CD14-positive monocyte (primary cell): ENCODE measurements around the gene TFB1M. TPM values are rescaled to one million over a fixed set of nuclear protein-coding genes. Genes with fewer than 3 reads are reported as not detected.
A peak's percentile ranks its signal among the peaks of the same experiment; 100 is the strongest.

Experiments used
- DNase-seq, 3 donors: peaks; one replicate each; pipeline ENCODE4 v3.0.0-alpha.2; 2011 to 2022
- H2AFZ ChIP-seq: 2 replicates; pipeline ENCODE4 v1.6.0; 2012; ENCODE audit warnings: mild to moderate bottlenecking, low read depth, low read length, inconsistent platforms; ENCODE audit not compliant: insufficient read depth, poor library complexity, severe bottlenecking
- H3K27ac ChIP-seq, 2 donors: 1 replicate in 1 of 2; 2 replicates in 1 of 2; pipeline ENCODE4 v1.5.1; 2012 to 2013; ENCODE audit warnings: low read length in 2 of 2, control low read depth in 1 of 2, inconsistent platforms in 1 of 2, low read depth in 1 of 2, mild to moderate bottlenecking in 1 of 2
- H3K27me3 ChIP-seq, 2 donors: one replicate each; pipeline versions ENCODE4 v1.6.0 to v1.6.1; 2011 to 2013; ENCODE audit warnings: low read length in 2 of 2; ENCODE audit not compliant: control insufficient read depth in 2 of 2, insufficient read depth in 2 of 2
- H3K36me3 ChIP-seq, 2 donors: replicated peaks in 1 of 2; 1 replicate in 1 of 2; 2 replicates in 1 of 2; pipeline versions ENCODE4 v1.5.1 to v1.6.1; 2012 to 2013; ENCODE audit warnings: low read length in 2 of 2, control low read depth in 1 of 2, inconsistent platforms in 1 of 2, mild to moderate bottlenecking in 1 of 2; ENCODE audit not compliant: insufficient read depth in 2 of 2, control insufficient read depth in 1 of 2
- H3K4me1 ChIP-seq, 2 donors: 1 replicate in 1 of 2; 2 replicates in 1 of 2; pipeline versions ENCODE4 v1.5.1 to v1.6.1; 2012 to 2013; ENCODE audit warnings: low read length in 2 of 2, control low read depth in 1 of 2, inconsistent platforms in 1 of 2, mild to moderate bottlenecking in 1 of 2, moderate library complexity in 1 of 2; ENCODE audit not compliant: insufficient read depth in 2 of 2, control insufficient read depth in 1 of 2
- H3K4me2 ChIP-seq: replicated peaks from 2 replicates; pipeline ENCODE3; 2012; ENCODE audit warnings: low read length, moderate library complexity, mild to moderate bottlenecking; ENCODE audit not compliant: poor library complexity, severe bottlenecking; ENCODE audit errors: extremely low read depth
- H3K4me3 ChIP-seq, 3 experiments: fragments of 200-600 bp in 1 of 3; sonication (generic) in 1 of 3; replicated peaks in 1 of 3; 1 replicate in 2 of 3; 2 replicates in 1 of 3; pipeline ENCODE4 v1.5.1; 2011 to 2013; ENCODE audit warnings: low read length in 3 of 3, mild to moderate bottlenecking in 3 of 3, control low read depth in 2 of 3, low read depth in 2 of 3, inconsistent platforms in 1 of 3, moderate library complexity in 1 of 3
- H3K79me2 ChIP-seq: 2 replicates; pipeline ENCODE4 v1.6.0; 2012; ENCODE audit warnings: mild to moderate bottlenecking, control low read depth, inconsistent platforms, low read length, moderate library complexity; ENCODE audit not compliant: insufficient read depth
- H3K9ac ChIP-seq: 2 replicates; pipeline ENCODE4 v1.6.0; 2017; ENCODE audit warnings: low read length, mild to moderate bottlenecking; ENCODE audit not compliant: insufficient read depth, poor library complexity, severe bottlenecking
- H3K9me3 ChIP-seq, 2 donors: replicated peaks in 1 of 2; 1 replicate in 1 of 2; 2 replicates in 1 of 2; pipeline versions ENCODE4 v1.5.1 to v1.6.1; 2012 to 2013; ENCODE audit warnings: low read length in 2 of 2, control low read depth in 1 of 2; ENCODE audit not compliant: control insufficient read depth in 1 of 2, insufficient read depth in 1 of 2
- H4K20me1 ChIP-seq: 2 replicates; pipeline ENCODE4 v1.6.0; 2012; ENCODE audit warnings: mild to moderate bottlenecking, low read length, control low read depth, moderate library complexity; ENCODE audit not compliant: insufficient read depth
- H3K27ac Mint-ChIP-seq, 7 donors: one replicate each; pipeline ENCODE4 v1.8.0; 2020; ENCODE audit warnings: mild to moderate bottlenecking in 7 of 7, mixed read lengths in 7 of 7, moderate library complexity in 6 of 7, inconsistent platforms in 2 of 7
- H3K27me3 Mint-ChIP-seq, 3 donors: one replicate each; pipeline ENCODE4 v1.8.0; 2021 to 2022; ENCODE audit warnings: low read depth in 3 of 3, mild to moderate bottlenecking in 3 of 3, mixed read lengths in 3 of 3, moderate library complexity in 3 of 3, inconsistent platforms in 1 of 3
- H3K36me3 Mint-ChIP-seq, 2 donors: one replicate each; pipeline ENCODE4 v1.8.0; 2020; ENCODE audit warnings: mixed read lengths in 2 of 2, inconsistent platforms in 1 of 2, mild to moderate bottlenecking in 1 of 2
- H3K4me1 Mint-ChIP-seq: one replicate; pipeline ENCODE4 v1.8.0; 2020; ENCODE audit warnings: mild to moderate bottlenecking, mixed read lengths
- H3K4me3 Mint-ChIP-seq, 2 donors: one replicate each; pipeline ENCODE4 v1.8.0; 2020; ENCODE audit warnings: mild to moderate bottlenecking in 2 of 2, mixed read lengths in 2 of 2, moderate library complexity in 1 of 2
- H3K9me3 Mint-ChIP-seq, 7 donors: one replicate each; pipeline ENCODE4 v1.8.0; 2020 to 2022; ENCODE audit warnings: mixed read lengths in 7 of 7, mild to moderate bottlenecking in 6 of 7, moderate library complexity in 6 of 7, inconsistent platforms in 2 of 7
- WGBS: methylation state at CpG from one replicate; pipeline ENCODE4 v1.1.5; 2013; ENCODE audit warnings: missing lambda C conversion rate; ENCODE audit not compliant: insufficient coverage; 5-methylcytosine and 5-hydroxymethylcytosine counted together
- intact Hi-C, 2 donors: fragments of 100-400 bp; cut with micrococcal nuclease; formaldehyde crosslinking; loops; one replicate each; pipeline versions ENCODE4 v1.15.0 to v1.15.1; 2023
- polyA plus RNA-seq, 3 donors: library from polyadenylated mRNA; depleted of rRNA in 1 of 3; unstranded in 2 of 3; stranded (reverse) in 1 of 3; fragments of 300-500 nt in 2 of 3; fragments of >200 nt in 1 of 3; fragmentation: Illumina TruSeq in 2 of 3; gene quantifications; 1 replicate in 2 of 3; 2 replicates in 1 of 3; pipeline ENCODE4 v1.2.3, GENCODE V29; 2012 to 2021
- TF ChIP-seq, protein P1 (sequence below): fragments of 200-600 bp; IDR thresholded peaks from one replicate; pipeline ENCODE4 v1.8.0; 2022; ENCODE audit warnings: antibody characterized with exemption, mild to moderate bottlenecking

The TFB1M gene
- polyA plus RNA-seq, 3 donors, result 4.8 to 5.4 (median 4.8) TPM

DNA sequence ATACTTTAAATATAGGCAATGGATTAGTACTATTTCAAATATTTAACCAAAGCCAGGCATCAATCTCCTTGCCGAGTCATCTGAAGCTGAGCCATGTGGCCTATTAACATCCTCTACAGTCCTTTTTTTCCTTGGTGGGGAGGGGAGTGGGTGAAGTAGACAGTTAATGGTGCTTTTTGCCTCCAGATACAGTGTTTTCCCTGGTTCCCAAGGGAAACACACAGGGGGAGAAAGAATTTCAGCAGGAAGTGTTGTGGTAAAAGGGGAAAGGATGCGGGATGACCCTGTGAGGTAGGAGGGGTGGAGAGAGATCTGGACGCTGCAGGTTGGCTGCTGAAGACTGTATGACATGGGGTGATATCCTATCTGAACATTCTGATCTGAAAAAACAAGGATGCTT, 40.9 kb downstream of the TFB1M start:
- Mint-ChIP-seq H3K27me3 (no peaks in the 10 kb centered on the region), H3K4me3 (no peak overlapping the region), H3K36me3 (peaks cover 29 to 30% of the 10 kb centered on the region in 2 donors), H3K4me1 (no peaks in the 10 kb centered on the region), H3K9me3 (no peaks in the 10 kb centered on the region), H3K27ac (peak overlapping the region in 1 of 7 donors; percentile 42)
- no peaks in the 10 kb centered on the region for H3K9me3 ChIP-seq
- no peak overlapping the region for H3K27ac ChIP-seq
- no peak overlapping the region for H3K4me3 ChIP-seq
- no peak overlapping the region for H3K9ac ChIP-seq
- no peaks in the 10 kb centered on the region for H3K27me3 ChIP-seq
- DNase-seq, result no peak
- no peaks in the 10 kb centered on the region for H4K20me1 ChIP-seq
- TF ChIP-seq, protein P1, sequence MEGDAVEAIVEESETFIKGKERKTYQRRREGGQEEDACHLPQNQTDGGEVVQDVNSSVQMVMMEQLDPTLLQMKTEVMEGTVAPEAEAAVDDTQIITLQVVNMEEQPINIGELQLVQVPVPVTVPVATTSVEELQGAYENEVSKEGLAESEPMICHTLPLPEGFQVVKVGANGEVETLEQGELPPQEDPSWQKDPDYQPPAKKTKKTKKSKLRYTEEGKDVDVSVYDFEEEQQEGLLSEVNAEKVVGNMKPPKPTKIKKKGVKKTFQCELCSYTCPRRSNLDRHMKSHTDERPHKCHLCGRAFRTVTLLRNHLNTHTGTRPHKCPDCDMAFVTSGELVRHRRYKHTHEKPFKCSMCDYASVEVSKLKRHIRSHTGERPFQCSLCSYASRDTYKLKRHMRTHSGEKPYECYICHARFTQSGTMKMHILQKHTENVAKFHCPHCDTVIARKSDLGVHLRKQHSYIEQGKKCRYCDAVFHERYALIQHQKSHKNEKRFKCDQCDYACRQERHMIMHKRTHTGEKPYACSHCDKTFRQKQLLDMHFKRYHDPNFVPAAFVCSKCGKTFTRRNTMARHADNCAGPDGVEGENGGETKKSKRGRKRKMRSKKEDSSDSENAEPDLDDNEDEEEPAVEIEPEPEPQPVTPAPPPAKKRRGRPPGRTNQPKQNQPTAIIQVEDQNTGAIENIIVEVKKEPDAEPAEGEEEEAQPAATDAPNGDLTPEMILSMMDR, result no peak
- H2AFZ ChIP-seq, result no peak overlapping the region
- no peaks in the 10 kb centered on the region for H3K4me1 ChIP-seq
- intact Hi-C loops, result no loop called here
- H3K79me2 ChIP-seq, result no peaks in the 10 kb centered on the region
- no peak overlapping the region for H3K4me2 ChIP-seq
- WGBS, result 100% methylated on average over 2 of the region's 3 CpGs
- peaks cover 17 to 27% of the 10 kb centered on the region in 2 donors for H3K36me3 ChIP-seq

DNA sequence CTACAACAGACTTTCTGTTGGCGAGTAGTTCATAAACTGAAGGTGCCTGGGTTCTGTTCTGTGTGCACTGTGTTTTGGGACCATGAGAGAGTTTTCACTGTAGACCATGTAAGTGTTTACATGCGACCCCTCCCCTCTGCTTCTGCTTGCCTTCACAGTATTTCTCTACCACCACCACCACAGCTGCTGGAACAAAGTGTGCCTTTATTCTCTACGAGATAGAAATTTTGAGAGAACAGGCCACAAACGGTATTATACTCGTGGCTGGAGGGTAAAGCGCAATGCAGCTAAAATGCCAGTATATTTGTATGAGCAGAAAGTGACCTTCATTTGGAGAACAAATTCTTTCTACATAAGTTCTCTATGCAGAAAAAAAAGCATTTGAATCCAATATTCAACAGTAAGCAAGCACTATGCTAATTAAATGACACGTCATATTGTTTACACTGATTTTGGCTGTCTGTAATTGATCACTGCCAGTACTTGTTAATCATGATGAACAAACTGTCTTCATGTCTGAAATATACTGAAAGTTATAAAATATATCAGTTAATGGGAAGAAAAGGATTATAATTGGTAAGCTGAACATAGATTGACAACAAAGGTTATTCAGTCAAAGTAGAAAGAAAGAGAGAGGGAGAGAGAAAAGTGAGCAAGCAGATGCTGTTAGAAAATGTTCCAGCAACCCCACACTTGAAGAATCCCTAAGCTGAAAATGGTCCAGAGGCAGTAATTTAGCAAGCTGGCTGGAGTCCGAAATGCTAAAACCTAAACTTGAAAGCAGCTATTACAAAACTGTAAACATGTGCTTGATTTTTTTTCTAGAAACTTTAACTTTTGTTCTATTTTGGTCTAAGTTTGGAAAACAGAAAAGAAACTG, 41.7 kb downstream of the TFB1M start:
- H3K4me3 ChIP-seq, result no peak overlapping the region
- WGBS, result no CpG with 5 or more reads among the region's 8 CpGs
- H3K27ac Mint-ChIP-seq, result no peak overlapping the region
- no peaks in the 10 kb centered on the region for H3K79me2 ChIP-seq
- no peak overlapping the region for H3K27ac ChIP-seq
- H3K9me3 ChIP-seq, result no peaks in the 10 kb centered on the region
- no peaks in the 10 kb centered on the region for H3K4me1 Mint-ChIP-seq
- no peaks in the 10 kb centered on the region for H3K27me3 ChIP-seq
- intact Hi-C loops, result no loop called here
- H3K4me3 Mint-ChIP-seq, result no peak overlapping the region
- H3K36me3 ChIP-seq, result peaks cover 14 to 22% of the 10 kb centered on the region in 2 donors
- no peak for DNase-seq
- H3K36me3 Mint-ChIP-seq, result peaks cover 25 to 26% of the 10 kb centered on the region in 2 donors
- H3K27me3 Mint-ChIP-seq, result peaks cover 0 to 1% (median 0%) of the 10 kb centered on the region in 3 donors
- H3K4me2 ChIP-seq, result no peak overlapping the region
- no peaks in the 10 kb centered on the region for H3K9me3 Mint-ChIP-seq
- H4K20me1 ChIP-seq, result no peaks in the 10 kb centered on the region
- no peak overlapping the region for H3K9ac ChIP-seq
- H2AFZ ChIP-seq, result no peak overlapping the region
- TF ChIP-seq, protein P1, result no peak
- H3K4me1 ChIP-seq, result no peaks in the 10 kb centered on the region
